DND-41 (cell line): Measurements from ENCODE around the gene CUL4B.

Source experiments
- ATAC-seq: fragments of 200-7000 bp; cut with Tn5 transposase; 3 replicates; pipeline ENCODE4 v1.9.1; 2021; ENCODE audit warnings: low read depth; ENCODE audit not compliant: insufficient read depth
- DNase-seq: peaks from one replicate; pipeline ENCODE4 v3.0.0-alpha.2; 2020
- H2AFZ ChIP-seq: 2 replicates; pipeline ENCODE4 v1.6.0; 2012; ENCODE audit warnings: low read depth, low read length
- H3K27ac ChIP-seq: 2 replicates; pipeline ENCODE4 v1.5.1; 2012; ENCODE audit warnings: low read length, inconsistent platforms
- H3K27me3 ChIP-seq: fragments of 200-600 bp; sonication (generic); 2 replicates; pipeline ENCODE4 v1.6.0; 2012; ENCODE audit warnings: low read length, mild to moderate bottlenecking, inconsistent platforms; ENCODE audit not compliant: insufficient read depth, poor library complexity
- H3K36me3 ChIP-seq: 2 replicates; pipeline ENCODE4 v1.5.1; 2012; ENCODE audit warnings: low read length, inconsistent platforms; ENCODE audit not compliant: insufficient read depth
- H3K4me1 ChIP-seq: 2 replicates; pipeline ENCODE4 v1.5.1; 2012; ENCODE audit warnings: mild to moderate bottlenecking, low read length; ENCODE audit not compliant: insufficient read depth
- H3K4me2 ChIP-seq: 2 replicates; pipeline ENCODE4 v1.6.0; 2012; ENCODE audit warnings: mild to moderate bottlenecking, moderate library complexity, low read length, inconsistent platforms; ENCODE audit not compliant: insufficient read depth
- H3K4me3 ChIP-seq, 2 experiments: fragments of 200-600 bp in 1 of 2; shearing (Covaris generic) in 1 of 2; 2 replicates each; pipeline ENCODE4 v1.5.1; 2012 to 2016; ENCODE audit warnings: inconsistent platforms in 2 of 2, low read length in 2 of 2, mild to moderate bottlenecking in 2 of 2, low read depth in 1 of 2, moderate library complexity in 1 of 2
- H3K79me2 ChIP-seq: 2 replicates; pipeline ENCODE4 v1.6.0; 2012; ENCODE audit warnings: low read length, inconsistent platforms; ENCODE audit not compliant: insufficient read depth
- H3K9ac ChIP-seq: 2 replicates; pipeline ENCODE4 v1.6.0; 2012; ENCODE audit warnings: low read depth, mild to moderate bottlenecking, inconsistent platforms, low read length, moderate library complexity
- H3K9me3 ChIP-seq: 2 replicates; pipeline ENCODE4 v1.5.1; 2012; ENCODE audit warnings: low read length, moderate library complexity, mild to moderate bottlenecking, inconsistent platforms; ENCODE audit not compliant: insufficient read depth, severe bottlenecking
- H4K20me1 ChIP-seq: 2 replicates; pipeline ENCODE4 v1.6.0; 2012; ENCODE audit warnings: low read length; ENCODE audit not compliant: insufficient read depth
- EZH2 ChIP-seq: IDR thresholded peaks from 3 replicates; pipeline ENCODE4 v1.6.1; 2012; ENCODE audit warnings: borderline replicate concordance, low read depth, mild to moderate bottlenecking, moderate library complexity, low read length, inconsistent platforms; ENCODE audit not compliant: severe bottlenecking
- TF ChIP-seq, protein P1 (sequence below): IDR thresholded peaks from 2 replicates; pipeline ENCODE4 v1.5.1; 2012; ENCODE audit warnings: borderline replicate concordance, low read length, moderate library complexity, mild to moderate bottlenecking; ENCODE audit not compliant: poor library complexity, severe bottlenecking; ENCODE audit errors: extremely low read depth

Gene CUL4B

DNA sequence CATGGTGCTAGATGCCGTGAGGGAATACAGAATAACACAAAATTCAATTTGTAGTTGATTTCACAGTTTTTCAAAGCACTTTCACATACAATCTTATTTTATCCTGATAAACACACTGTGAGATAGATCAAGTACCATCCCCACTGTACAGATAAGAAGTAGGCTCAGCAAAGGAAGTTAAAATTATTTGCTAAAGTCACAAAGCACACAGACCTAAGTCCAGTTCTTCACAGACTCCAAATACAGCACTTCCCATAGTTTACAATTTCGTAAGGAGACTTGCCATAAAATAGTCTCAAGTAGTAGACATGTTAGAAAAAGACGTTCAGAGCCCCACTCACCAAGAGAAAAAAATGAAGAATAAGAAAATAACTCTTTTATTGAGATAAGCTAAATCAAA is 7.8 kb upstream of the CUL4B start:
- Histone ChIP-seq H4K20me1 (no peaks in the 10 kb centered on the region), H3K4me2 (no peak overlapping the region), H2AFZ (no peak overlapping the region), H3K36me3 (no peaks in the 10 kb centered on the region), H3K9ac (no peak overlapping the region), H3K4me3 (no peak overlapping the region), H3K79me2 (no peaks in the 10 kb centered on the region), H3K9me3 (no peaks in the 10 kb centered on the region), H3K27me3 (no peaks in the 10 kb centered on the region), H3K4me1 (peaks cover 7% of the 10 kb centered on the region; the same call in 1 of the 2 replicates), H3K27ac (no peak overlapping the region)
- no peak for TF ChIP-seq EZH2
- TF ChIP-seq, protein P1, sequence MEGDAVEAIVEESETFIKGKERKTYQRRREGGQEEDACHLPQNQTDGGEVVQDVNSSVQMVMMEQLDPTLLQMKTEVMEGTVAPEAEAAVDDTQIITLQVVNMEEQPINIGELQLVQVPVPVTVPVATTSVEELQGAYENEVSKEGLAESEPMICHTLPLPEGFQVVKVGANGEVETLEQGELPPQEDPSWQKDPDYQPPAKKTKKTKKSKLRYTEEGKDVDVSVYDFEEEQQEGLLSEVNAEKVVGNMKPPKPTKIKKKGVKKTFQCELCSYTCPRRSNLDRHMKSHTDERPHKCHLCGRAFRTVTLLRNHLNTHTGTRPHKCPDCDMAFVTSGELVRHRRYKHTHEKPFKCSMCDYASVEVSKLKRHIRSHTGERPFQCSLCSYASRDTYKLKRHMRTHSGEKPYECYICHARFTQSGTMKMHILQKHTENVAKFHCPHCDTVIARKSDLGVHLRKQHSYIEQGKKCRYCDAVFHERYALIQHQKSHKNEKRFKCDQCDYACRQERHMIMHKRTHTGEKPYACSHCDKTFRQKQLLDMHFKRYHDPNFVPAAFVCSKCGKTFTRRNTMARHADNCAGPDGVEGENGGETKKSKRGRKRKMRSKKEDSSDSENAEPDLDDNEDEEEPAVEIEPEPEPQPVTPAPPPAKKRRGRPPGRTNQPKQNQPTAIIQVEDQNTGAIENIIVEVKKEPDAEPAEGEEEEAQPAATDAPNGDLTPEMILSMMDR: no peak
- ATAC-seq: no peak
- DNase-seq: no peak

DNA sequence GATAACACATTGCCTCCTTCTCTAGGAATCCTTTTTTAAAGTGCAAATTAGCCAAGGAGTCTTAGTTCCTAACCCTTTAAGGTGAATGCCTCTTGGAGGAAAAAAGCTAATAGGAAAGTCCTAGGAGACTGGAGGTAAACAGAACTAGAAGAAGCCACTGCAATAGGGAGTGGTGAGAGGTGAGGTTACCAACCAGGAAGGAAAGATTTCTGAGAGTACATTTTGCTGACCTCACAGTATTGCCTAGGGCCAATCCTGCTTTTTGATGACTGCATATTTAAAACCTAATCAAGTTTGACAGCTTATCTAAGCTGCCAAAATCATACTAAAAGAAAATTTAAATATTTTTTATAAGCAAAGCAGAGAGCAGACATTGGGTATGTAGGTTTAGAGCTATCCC is 7.3 kb upstream of the CUL4B start:
- H3K9ac ChIP-seq: no peak overlapping the region
- ATAC-seq: no peak
- no peaks in the 10 kb centered on the region for H3K79me2 ChIP-seq
- peaks cover 7% of the 10 kb centered on the region; the same call in 1 of the 2 replicates for H3K4me1 ChIP-seq
- no peak overlapping the region for H3K4me2 ChIP-seq
- H3K27ac ChIP-seq: no peak overlapping the region
- TF ChIP-seq, protein P1: no peak
- TF ChIP-seq EZH2: no peak
- H3K27me3 ChIP-seq: no peaks in the 10 kb centered on the region
- no peaks in the 10 kb centered on the region for H3K9me3 ChIP-seq
- no peak overlapping the region for H2AFZ ChIP-seq
- H3K36me3 ChIP-seq: no peaks in the 10 kb centered on the region
- no peak for DNase-seq
- no peaks in the 10 kb centered on the region for H4K20me1 ChIP-seq
- no peak overlapping the region for H3K4me3 ChIP-seq

DNA sequence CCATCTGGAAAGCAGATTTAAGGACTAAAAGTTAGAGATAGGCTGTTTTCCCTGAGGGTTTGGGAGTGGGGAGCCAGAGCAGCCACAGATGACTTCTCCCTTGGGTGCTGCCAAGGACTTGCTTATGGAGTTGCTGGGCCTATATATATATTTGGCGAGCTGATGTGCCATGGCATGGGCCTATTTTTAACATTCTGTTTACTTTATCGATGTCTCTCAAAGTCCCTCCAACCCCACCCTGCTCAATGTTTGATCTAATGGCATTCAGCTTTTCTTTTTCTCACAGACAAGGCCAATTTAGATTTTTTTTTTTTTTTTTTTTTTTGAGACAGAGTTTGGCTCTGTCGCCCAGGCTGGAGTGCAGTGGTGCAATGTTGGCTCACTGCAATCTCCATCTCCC is 6.1 kb upstream of the CUL4B start:
- Histone ChIP-seq H3K79me2 (no peaks in the 10 kb centered on the region), H3K27me3 (no peaks in the 10 kb centered on the region), H3K4me2 (no peak overlapping the region), H2AFZ (no peak overlapping the region), H3K4me3 (no peak overlapping the region), H3K9me3 (no peaks in the 10 kb centered on the region), H3K4me1 (peaks cover 13% of the 10 kb centered on the region), H4K20me1 (no peaks in the 10 kb centered on the region), H3K36me3 (no peaks in the 10 kb centered on the region), H3K27ac (no peak overlapping the region), H3K9ac (no peak overlapping the region)
- ATAC-seq (no peak), DNase-seq (no peak)
- TF ChIP-seq, protein P1: no peak
- TF ChIP-seq EZH2: no peak

DNA sequence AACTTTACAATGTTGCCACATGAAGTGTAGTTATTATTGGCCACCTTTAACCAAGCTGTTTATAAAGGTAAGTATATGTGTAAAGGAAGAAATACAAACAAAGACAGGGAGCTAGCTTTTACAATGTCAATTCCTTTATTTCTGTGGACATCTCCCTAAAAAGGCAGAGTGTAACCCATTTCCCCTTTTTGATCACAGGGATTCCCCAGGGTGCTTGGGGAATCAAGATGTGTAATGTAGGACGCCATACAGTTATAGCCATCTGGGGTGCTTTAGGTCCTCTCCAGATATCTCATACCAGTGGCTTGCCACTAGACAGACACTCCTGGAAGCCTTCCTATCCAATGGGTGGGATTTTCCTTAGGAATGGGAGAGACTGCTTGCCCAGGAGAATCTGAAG is 4.2 kb upstream of the CUL4B start:
- no peak for TF ChIP-seq EZH2
- TF ChIP-seq, protein P1: no peak
- no peaks in the 10 kb centered on the region for H3K36me3 ChIP-seq
- DNase-seq: no peak
- H4K20me1 ChIP-seq: no peaks in the 10 kb centered on the region
- peaks cover 6% of the 10 kb centered on the region for H3K4me1 ChIP-seq
- H3K4me2 ChIP-seq: no peak overlapping the region
- no peak overlapping the region for H2AFZ ChIP-seq
- H3K79me2 ChIP-seq: peaks cover 7% of the 10 kb centered on the region
- no peaks in the 10 kb centered on the region for H3K9me3 ChIP-seq
- H3K9ac ChIP-seq: no peak overlapping the region
- H3K27ac ChIP-seq: no peak overlapping the region
- H3K27me3 ChIP-seq: no peaks in the 10 kb centered on the region
- no peak for ATAC-seq
- H3K4me3 ChIP-seq: no peak overlapping the region
